Stomach smooth muscle (tissue), 2 donors: Measurements from ENCODE around the gene FKBP14.
A peak's percentile ranks its signal among the peaks of the same experiment; 100 is the strongest.

Experiments used
- H3K27ac ChIP-seq: one replicate; pipeline ENCODE4 v1.7.0; 2013; ENCODE audit warnings: mild to moderate bottlenecking, low read length, inconsistent platforms
- H3K27me3 ChIP-seq, 2 donors: one replicate each; pipeline ENCODE4 v1.7.0; 2013; ENCODE audit warnings: low read length in 2 of 2; ENCODE audit not compliant: insufficient read depth in 2 of 2, control insufficient read depth in 1 of 2
- H3K36me3 ChIP-seq, 2 donors: one replicate each; pipeline ENCODE4 v1.7.0; 2013; ENCODE audit warnings: low read length in 2 of 2; ENCODE audit not compliant: control insufficient read depth in 2 of 2, insufficient read depth in 2 of 2
- H3K4me1 ChIP-seq: one replicate; pipeline ENCODE4 v1.7.0; 2013; ENCODE audit warnings: low read length; ENCODE audit not compliant: control insufficient read depth, insufficient read depth
- H3K4me3 ChIP-seq, 2 donors: one replicate each; pipeline ENCODE4 v1.7.0; 2013; ENCODE audit warnings: low read length in 2 of 2
- H3K9ac ChIP-seq, 2 donors: one replicate each; pipeline ENCODE4 v1.7.0; 2013; ENCODE audit warnings: low read length in 2 of 2, mild to moderate bottlenecking in 1 of 2
- H3K9me3 ChIP-seq, 2 donors: one replicate each; pipeline ENCODE4 v1.7.0; 2013; ENCODE audit warnings: low read length in 2 of 2; ENCODE audit not compliant: control insufficient read depth in 2 of 2
- donor health status: healthy.
- donor health status: Pancreatic carcinoma.

FKBP14 gene

GRCh38 chr7:30034501-30034900, 8.0 kb upstream of the FKBP14 start:
- Histone ChIP-seq H3K27ac (no peak overlapping the region), H3K27me3 (no peaks in the 10 kb centered on the region), H3K4me3 (no peak overlapping the region), H3K9ac (no peak overlapping the region), H3K9me3 (no peaks in the 10 kb centered on the region), H3K4me1 (peaks cover 4% of the 10 kb centered on the region), H3K36me3 (no peaks in the 10 kb centered on the region)

- no peak overlapping the region for H3K27ac ChIP-seq
- H3K4me3 ChIP-seq: no peak overlapping the region
- no peak overlapping the region for H3K9ac ChIP-seq
- no peaks in the 10 kb centered on the region for H3K9me3 ChIP-seq
- peaks cover 5% of the 10 kb centered on the region for H3K4me1 ChIP-seq
- H3K27me3 ChIP-seq: no peaks in the 10 kb centered on the region
- no peaks in the 10 kb centered on the region for H3K36me3 ChIP-seq
Measured at GRCh38 chr7:30032310-30033125, 6.0 kb upstream of the FKBP14 start.

GRCh38 chr7:30029696-30030095, 3.2 kb upstream of the FKBP14 start:
- Histone ChIP-seq H3K4me3 (peak overlapping the region in 1 of 2 donors; percentile 98), H3K27ac (no peak overlapping the region), H3K9ac (no peak overlapping the region), H3K27me3 (no peaks in the 10 kb centered on the region), H3K4me1 (peaks cover 9% of the 10 kb centered on the region), H3K36me3 (no peaks in the 10 kb centered on the region), H3K9me3 (no peaks in the 10 kb centered on the region)

GRCh38 chr7:30028749-30029635, 2.5 kb upstream of the FKBP14 start:
- peaks cover 9% of the 10 kb centered on the region for H3K4me1 ChIP-seq
- no peaks in the 10 kb centered on the region for H3K27me3 ChIP-seq
- peak overlapping the region; percentile 63 to 75 for H3K9ac ChIP-seq

GRCh38 chr7:30028216-30028748, 1.8 kb upstream of the FKBP14 start, which contains the start of gene PLEKHA8:
Gene PLEKHA8 (plus strand): TSS chr7:30028412. CDS start chr7:30028763, 351 bp downstream.
- H3K27me3 ChIP-seq: no peaks in the 10 kb centered on the region
- H3K27ac ChIP-seq: peak within 1 kb of the TSS; percentile 75
- peaks cover 9% of the 10 kb centered on the region for H3K4me1 ChIP-seq
- H3K4me3 ChIP-seq: peak within 1 kb of the TSS; percentile 88 to 98
- no peaks in the 10 kb centered on the region for H3K36me3 ChIP-seq
- peak within 1 kb of the TSS; percentile 63 to 75 for H3K9ac ChIP-seq
- H3K9me3 ChIP-seq: no peaks in the 10 kb centered on the region

More at GRCh38 chr7:30028749-30029635, 2.5 kb upstream of the FKBP14 start:
- no peaks in the 10 kb centered on the region for H3K36me3 ChIP-seq
- peak overlapping the region; percentile 88 to 98 for H3K4me3 ChIP-seq
- peak overlapping the region; percentile 46 for H3K27ac ChIP-seq
- no peaks in the 10 kb centered on the region for H3K9me3 ChIP-seq

- Histone ChIP-seq H3K9me3 (no peaks in the 10 kb centered on the region), H3K4me3 (peak overlapping the region; percentile 88 to 98), H3K9ac (peak overlapping the region; percentile 62 to 63), H3K27me3 (no peaks in the 10 kb centered on the region), H3K36me3 (no peaks in the 10 kb centered on the region), H3K27ac (peak overlapping the region; percentile 46), H3K4me1 (peaks cover 9% of the 10 kb centered on the region)
Measured at GRCh38 chr7:30027740-30028215, 1.3 kb upstream of the FKBP14 start.

GRCh38 chr7:30027065-30027456, 559 bp upstream of the FKBP14 start:
- Histone ChIP-seq H3K27me3 (no peaks in the 10 kb centered on the region), H3K4me3 (peak overlapping the region; percentile 88 to 98), H3K9ac (peak overlapping the region; percentile 63 to 66), H3K9me3 (no peaks in the 10 kb centered on the region), H3K36me3 (no peaks in the 10 kb centered on the region), H3K27ac (peak overlapping the region; percentile 75), H3K4me1 (peaks cover 9% of the 10 kb centered on the region)

GRCh38 chr7:30023524-30023923, 3.0 kb downstream of the FKBP14 start:
- H3K4me3 ChIP-seq: no peak overlapping the region
- H3K27ac ChIP-seq: no peak overlapping the region
- no peak overlapping the region for H3K9ac ChIP-seq
- H3K9me3 ChIP-seq: no peaks in the 10 kb centered on the region
- H3K27me3 ChIP-seq: no peaks in the 10 kb centered on the region
- no peaks in the 10 kb centered on the region for H3K36me3 ChIP-seq
- H3K4me1 ChIP-seq: peaks cover 4% of the 10 kb centered on the region

GRCh38 chr7:30022991-30023390, 3.5 kb downstream of the FKBP14 start:
- Histone ChIP-seq H3K4me1 (peaks cover 4% of the 10 kb centered on the region), H3K27ac (no peak overlapping the region), H3K4me3 (no peak overlapping the region), H3K36me3 (peaks cover 0 to 4% of the 10 kb centered on the region in 2 donors), H3K9me3 (no peaks in the 10 kb centered on the region), H3K27me3 (no peaks in the 10 kb centered on the region), H3K9ac (no peak overlapping the region)

- H3K9me3 ChIP-seq: no peaks in the 10 kb centered on the region
- H3K27me3 ChIP-seq: no peaks in the 10 kb centered on the region
- H3K4me1 ChIP-seq: peaks cover 4% of the 10 kb centered on the region
- peaks cover 0 to 4% of the 10 kb centered on the region in 2 donors for H3K36me3 ChIP-seq
- H3K27ac ChIP-seq: no peak overlapping the region
- H3K9ac ChIP-seq: no peak overlapping the region
- no peak overlapping the region for H3K4me3 ChIP-seq
Measured at GRCh38 chr7:30020535-30020934, 6.0 kb downstream of the FKBP14 start.
